GM12801 (cell line): ENCODE measurements around the gene MRFAP1L1.

Experiments used
- CTCF ChIP-seq: IDR thresholded peaks from one replicate; pipeline ENCODE4 v1.5.1; 2011; ENCODE audit warnings: control low read depth; ENCODE audit not compliant: insufficient read length; ENCODE audit errors: extremely low read depth

Gene MRFAP1L1

GRCh38 chr4:6676722-6677558 lies 32.7 kb downstream of the MRFAP1L1 start:
- no peak for TF ChIP-seq CTCF

- TF ChIP-seq CTCF, result no peak
These were observed 35.0 kb downstream of the MRFAP1L1 start for GRCh38 chr4:6674500-6675149.

DNA sequence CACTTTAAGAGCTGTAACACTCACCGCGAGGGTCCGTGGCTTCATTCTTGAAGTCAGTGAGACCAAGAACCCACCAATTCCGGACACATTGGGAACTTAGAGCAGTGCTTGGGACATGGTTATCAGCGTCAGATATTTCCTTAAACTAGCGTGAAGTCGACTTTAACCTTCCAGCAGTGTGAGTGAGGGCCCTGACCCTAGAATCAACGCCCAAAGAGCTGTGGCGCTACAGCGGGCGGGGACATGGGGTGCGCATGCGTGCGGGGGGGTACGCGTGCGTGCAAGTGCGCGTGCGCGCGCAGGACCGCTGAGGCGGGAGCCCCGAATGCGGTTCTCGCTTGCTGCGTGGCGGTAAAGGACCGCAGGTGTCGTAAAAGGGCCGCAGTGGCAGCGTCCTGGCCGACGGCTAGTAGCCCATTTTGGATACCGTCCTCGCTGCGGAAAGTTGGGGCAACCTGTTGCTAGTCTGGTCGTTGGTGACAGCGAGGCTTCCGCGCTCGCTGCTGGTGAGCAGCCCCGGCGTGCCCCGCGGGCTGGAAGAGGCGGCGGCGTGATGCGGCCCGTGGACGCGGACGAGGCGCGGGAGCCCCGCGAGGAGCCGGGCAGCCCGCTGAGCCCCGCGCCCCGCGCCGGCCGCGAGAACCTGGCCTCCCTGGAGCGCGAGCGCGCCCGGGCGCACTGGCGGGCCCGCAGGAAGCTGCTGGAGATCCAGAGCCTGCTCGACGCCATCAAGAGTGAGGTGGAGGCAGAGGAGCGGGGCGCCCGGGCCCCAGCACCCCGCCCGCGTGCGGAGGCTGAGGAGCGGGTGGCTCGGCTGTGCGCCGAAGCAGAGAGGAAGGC lies 35.8 kb downstream of the MRFAP1L1 start:
- no peak for TF ChIP-seq CTCF

GRCh38 chr4:6672131-6672530 lies 37.5 kb downstream of the MRFAP1L1 start:
- no peak for TF ChIP-seq CTCF

- TF ChIP-seq CTCF, result no peak
These were observed 38.0 kb downstream of the MRFAP1L1 start for GRCh38 chr4:6671648-6672047.

DNA sequence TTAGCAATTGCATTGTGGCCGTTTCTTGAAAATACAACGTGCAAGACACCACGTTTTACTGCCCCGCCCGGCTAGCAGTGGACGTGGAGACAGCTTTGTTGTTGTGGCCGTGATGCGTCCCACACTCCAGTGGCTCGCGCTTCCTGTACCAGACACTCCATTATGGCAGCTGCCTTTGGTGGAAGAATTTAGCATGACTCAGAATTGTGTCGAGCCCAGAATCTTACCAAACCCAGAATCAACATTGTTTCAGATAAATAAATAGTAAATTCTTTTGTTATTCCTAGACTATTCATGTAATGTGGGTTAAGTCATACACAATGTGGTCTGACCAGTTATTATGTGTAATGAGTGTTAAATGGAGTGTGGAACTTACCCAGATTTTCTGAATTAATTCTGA lies 41.3 kb downstream of the MRFAP1L1 start:
- TF ChIP-seq CTCF, result no peak

DNA sequence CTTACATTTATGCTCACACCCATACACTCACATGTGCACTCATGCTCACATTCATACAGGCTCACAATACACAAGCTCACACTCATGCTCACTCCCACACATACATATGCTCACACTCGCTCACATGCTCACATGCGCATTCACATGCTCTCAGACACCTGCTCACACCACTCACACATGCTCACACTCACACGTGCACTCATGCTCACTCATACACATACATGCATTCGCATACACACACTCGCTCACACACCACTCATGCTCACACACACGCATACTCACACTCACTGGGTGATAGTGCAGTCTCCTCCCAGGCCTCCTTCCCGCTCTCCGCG lies 44.4 kb downstream of the MRFAP1L1 start:
- no peak for TF ChIP-seq CTCF
